MCF 10A (cell line): ENCODE results near the gene POLR1A. TPM values are rescaled to one million over a fixed set of nuclear protein-coding genes. Genes with fewer than 3 reads are reported as not detected.

Source experiments
- BruUV-seq: library from RNA; stranded (reverse); fragments of 400-500 nt; replicated peaks from 2 replicates; lab custom pipeline; 2021; lab: Mats Ljungman, UMichigan
- CTCF ChIA-PET: fragments of 300-600 bp; sonication (Branson Sonifier 250); formaldehyde crosslinking; extraction: SDS; loops from one replicate; lab custom pipeline; 2021; ENCODE audit warnings: antibody characterized with exemption, inconsistent platforms; lab: Yijun Ruan, JAX
- POLR2A ChIA-PET: fragments of 300-600, 350-650 bp; sonication (Branson Sonifier 250); formaldehyde crosslinking; extraction: SDS; loops from one replicate; lab custom pipeline; 2020; ENCODE audit warnings: antibody characterized with exemption, inconsistent platforms; lab: Yijun Ruan, JAX
- DNase-seq: peaks from one replicate; pipeline ENCODE4 v3.0.0-alpha.2; 2018; ENCODE audit not compliant: unreplicated experiment
- H3K27ac Mint-ChIP-seq: one replicate; pipeline ENCODE4 v1.8.0; 2022; ENCODE audit warnings: mild to moderate bottlenecking, low read depth, mixed read lengths; ENCODE audit not compliant: unreplicated experiment
- H3K27me3 Mint-ChIP-seq: one replicate; pipeline ENCODE4 v1.8.0; 2022; ENCODE audit warnings: mixed read lengths; ENCODE audit not compliant: insufficient read depth, unreplicated experiment
- H3K36me3 Mint-ChIP-seq: one replicate; pipeline ENCODE4 v1.8.0; 2022; ENCODE audit warnings: mild to moderate bottlenecking, moderate library complexity, mixed read lengths; ENCODE audit not compliant: insufficient read depth, unreplicated experiment
- H3K4me1 Mint-ChIP-seq: one replicate; pipeline ENCODE4 v1.8.0; 2022; ENCODE audit warnings: mixed read lengths; ENCODE audit not compliant: insufficient read depth, unreplicated experiment
- H3K4me3 Mint-ChIP-seq: one replicate; pipeline ENCODE4 v1.8.0; 2022; ENCODE audit warnings: mild to moderate bottlenecking, moderate library complexity, mixed read lengths; ENCODE audit not compliant: unreplicated experiment
- H3K9me3 Mint-ChIP-seq: one replicate; pipeline ENCODE4 v1.8.0; 2022; ENCODE audit warnings: mixed read lengths; ENCODE audit not compliant: unreplicated experiment
- intact Hi-C: fragments of 100-400 bp; cut with micrococcal nuclease; formaldehyde crosslinking; loops from 2 replicates; pipeline ENCODE4 v1.14.1; 2022
- total RNA-seq: library from RNA; stranded (reverse); gene quantifications from 2 replicates; pipeline ENCODE4 v1.2.3, GENCODE V29; 2022
- TF ChIP-seq, protein P1 (sequence below): fragments of 200-600 bp; IDR thresholded peaks from one replicate; pipeline ENCODE4 v1.8.0; 2022; ENCODE audit warnings: antibody characterized with exemption, mild to moderate bottlenecking; ENCODE audit not compliant: unreplicated experiment

The POLR1A gene
- total RNA-seq, 1 experiment from 2014 or later = 52.7 TPM

- no peaks in the 10 kb centered on the region for H3K9me3 Mint-ChIP-seq
- TF ChIP-seq, protein P1, sequence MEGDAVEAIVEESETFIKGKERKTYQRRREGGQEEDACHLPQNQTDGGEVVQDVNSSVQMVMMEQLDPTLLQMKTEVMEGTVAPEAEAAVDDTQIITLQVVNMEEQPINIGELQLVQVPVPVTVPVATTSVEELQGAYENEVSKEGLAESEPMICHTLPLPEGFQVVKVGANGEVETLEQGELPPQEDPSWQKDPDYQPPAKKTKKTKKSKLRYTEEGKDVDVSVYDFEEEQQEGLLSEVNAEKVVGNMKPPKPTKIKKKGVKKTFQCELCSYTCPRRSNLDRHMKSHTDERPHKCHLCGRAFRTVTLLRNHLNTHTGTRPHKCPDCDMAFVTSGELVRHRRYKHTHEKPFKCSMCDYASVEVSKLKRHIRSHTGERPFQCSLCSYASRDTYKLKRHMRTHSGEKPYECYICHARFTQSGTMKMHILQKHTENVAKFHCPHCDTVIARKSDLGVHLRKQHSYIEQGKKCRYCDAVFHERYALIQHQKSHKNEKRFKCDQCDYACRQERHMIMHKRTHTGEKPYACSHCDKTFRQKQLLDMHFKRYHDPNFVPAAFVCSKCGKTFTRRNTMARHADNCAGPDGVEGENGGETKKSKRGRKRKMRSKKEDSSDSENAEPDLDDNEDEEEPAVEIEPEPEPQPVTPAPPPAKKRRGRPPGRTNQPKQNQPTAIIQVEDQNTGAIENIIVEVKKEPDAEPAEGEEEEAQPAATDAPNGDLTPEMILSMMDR = no peak
- no peaks in the 10 kb centered on the region for H3K27me3 Mint-ChIP-seq
- no peak overlapping the region for H3K27ac Mint-ChIP-seq
- peaks cover 16% of the 10 kb centered on the region for H3K4me1 Mint-ChIP-seq
- ChIA-PET POLR2A (interaction anchor here (0.7 kb wide), 1 partner anchor 44 kb away, joined by 3 read pairs; no protein-coding TSS in a partner anchor), CTCF (interaction anchor here (0.6 to 0.7 kb wide), 2 partner anchors 18 to 132 kb away, joined by 3 to 4 read pairs; no protein-coding TSS in a partner anchor)
- no peak overlapping the region for H3K4me3 Mint-ChIP-seq
- no TSS peak for BruUV-seq
- no peak for DNase-seq
- intact Hi-C loops = no loop called here
- H3K36me3 Mint-ChIP-seq = peaks cover 78% of the 10 kb centered on the region
Observed at GRCh38 chr2:86097913-86098312, 7.8 kb downstream of the POLR1A start.

DNA sequence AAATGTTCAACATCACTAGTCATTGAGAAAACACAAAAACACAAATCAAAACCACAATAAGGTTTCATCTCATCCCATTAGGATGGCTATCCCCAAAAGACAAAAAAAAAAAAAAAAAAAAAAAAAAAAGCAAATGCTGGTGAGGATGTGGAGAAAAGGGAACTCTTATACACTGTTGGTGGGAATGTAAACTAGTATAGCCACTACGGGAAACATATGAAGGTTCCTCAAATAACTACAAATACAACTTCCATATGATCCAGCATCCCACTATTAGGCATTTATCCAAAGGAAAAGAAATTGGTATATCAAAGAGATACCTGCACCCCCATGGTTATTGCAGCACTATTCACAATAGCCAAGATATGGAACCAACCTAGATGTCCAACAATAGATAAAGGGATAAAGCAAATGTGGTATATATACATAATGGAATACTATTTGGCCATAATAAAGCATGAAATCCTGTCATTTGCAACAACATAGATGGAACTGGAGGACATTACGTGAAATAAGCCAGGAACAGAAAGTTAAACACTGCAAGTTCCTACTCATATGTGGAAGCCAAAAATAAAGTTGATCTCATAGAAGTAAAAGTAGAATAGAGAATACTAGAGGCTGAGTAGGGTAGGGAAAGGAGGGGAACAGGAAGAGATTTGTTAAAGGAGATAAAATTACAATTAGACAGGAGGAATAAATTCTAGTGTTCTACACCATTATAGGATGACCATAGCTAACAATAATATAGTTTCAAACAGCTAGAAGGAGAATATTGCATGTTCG lies 8.4 kb downstream of the POLR1A start:
- H3K9me3 Mint-ChIP-seq = no peaks in the 10 kb centered on the region
- no peak overlapping the region for H3K27ac Mint-ChIP-seq
- no peak for DNase-seq
- H3K4me1 Mint-ChIP-seq = peaks cover 12% of the 10 kb centered on the region
- H3K27me3 Mint-ChIP-seq = no peaks in the 10 kb centered on the region
- POLR2A ChIA-PET = interaction anchor here (0.7 to 1.3 kb wide), 2 partner anchors 19 to 45 kb away, joined by 3 to 4 read pairs; no protein-coding TSS in a partner anchor
- TF ChIP-seq, protein P1 = no peak
- CTCF ChIA-PET = interaction anchor here (0.6 to 0.7 kb wide), 2 partner anchors 17 to 133 kb away, joined by 3 to 4 read pairs; no protein-coding TSS in a partner anchor
- intact Hi-C loops = no loop called here
- BruUV-seq = no TSS peak
- peaks cover 77% of the 10 kb centered on the region for H3K36me3 Mint-ChIP-seq
- no peak overlapping the region for H3K4me3 Mint-ChIP-seq

DNA sequence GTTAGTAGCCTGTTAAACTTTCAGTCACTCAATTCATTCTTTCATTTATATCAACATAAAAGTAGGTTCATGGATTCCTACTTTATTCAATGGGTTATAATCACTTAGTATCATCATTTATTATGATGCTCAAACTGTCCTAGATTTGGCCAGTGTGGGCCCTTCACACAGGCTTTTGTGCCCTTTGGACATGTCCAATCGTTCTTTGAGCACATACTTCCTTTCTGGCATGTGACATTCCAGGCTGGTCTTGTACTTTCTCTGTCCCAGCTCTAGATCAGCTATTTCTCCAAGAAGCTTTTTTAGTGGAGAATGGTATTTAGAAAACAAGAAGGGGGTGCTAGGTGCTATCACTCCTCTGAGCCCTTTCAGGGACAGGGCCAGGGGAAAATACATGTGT lies 11.5 kb downstream of the POLR1A start:
- H3K4me3 Mint-ChIP-seq = no peak overlapping the region
- intact Hi-C loops = no loop called here
- no peaks in the 10 kb centered on the region for H3K27me3 Mint-ChIP-seq
- H3K36me3 Mint-ChIP-seq = peaks cover 83% of the 10 kb centered on the region
- POLR2A ChIA-PET = no interaction called here
- H3K4me1 Mint-ChIP-seq = peaks cover 7% of the 10 kb centered on the region
- DNase-seq = no peak
- no peak overlapping the region for H3K27ac Mint-ChIP-seq
- no peaks in the 10 kb centered on the region for H3K9me3 Mint-ChIP-seq
- CTCF ChIA-PET = no interaction called here
- no TSS peak for BruUV-seq
- TF ChIP-seq, protein P1 = no peak
